ENCODE measurements around the gene AADACL4. TPM values are rescaled to one million over a fixed set of nuclear protein-coding genes. Genes with fewer than 3 reads are reported as not detected.

AADACL4 gene
- total and polyA plus RNA-seq, 10 of the 15 experiments (the other 5 are each of a cell fraction or from before 2014, with no cell fraction given) = not detected

DNA sequence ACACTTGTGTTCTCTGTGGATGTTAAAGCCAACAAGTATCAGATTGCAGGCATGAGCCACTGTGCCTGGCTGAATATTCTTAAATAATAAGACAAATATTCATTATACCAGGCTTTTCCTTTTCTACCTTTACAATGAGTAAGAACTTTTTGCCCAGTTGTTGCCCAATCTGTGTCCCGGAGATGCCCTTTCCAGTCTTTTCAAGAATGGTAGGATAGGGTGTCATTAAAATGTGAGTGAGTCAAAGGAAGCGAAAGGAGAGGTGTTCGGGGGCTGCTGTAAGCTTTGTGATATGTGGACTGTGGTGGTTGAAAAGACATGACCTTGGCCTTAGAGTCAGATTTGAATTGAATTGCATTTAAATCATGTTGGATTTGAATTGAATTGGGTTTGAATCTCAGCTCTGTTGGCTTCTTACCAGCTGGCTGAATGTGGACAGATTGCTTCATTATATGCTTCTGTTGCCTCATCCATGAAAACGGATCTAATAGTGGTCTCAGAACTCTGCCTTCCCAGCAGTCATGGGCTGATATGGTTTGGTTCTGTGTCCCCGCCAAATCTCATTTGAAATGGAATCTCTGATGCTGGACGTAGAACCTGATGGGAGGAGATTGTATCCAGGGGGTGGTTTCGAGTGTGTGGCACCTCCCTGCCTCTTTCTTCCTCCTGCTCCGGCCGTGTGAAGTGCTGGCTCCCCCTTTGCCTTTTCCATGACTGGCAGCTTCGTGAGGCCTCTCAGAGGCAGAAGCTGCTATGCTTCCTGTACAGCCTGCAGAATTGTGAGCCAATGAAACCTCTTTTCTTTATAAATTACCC is 49.3 kb downstream of the AADACL4 start:
- no peak overlapping the region for H3K9ac ChIP-seq (ENCODE audit: control insufficient read depth, insufficient read depth, low read length)
- H3K4me1 ChIP-seq (ENCODE audit: control insufficient read depth, insufficient read depth, low read length) = no peaks in the 10 kb centered on the region
- H3K9me3 ChIP-seq (replicated peaks; ENCODE audit: control insufficient read depth, insufficient read depth, low read length) = no peaks in the 10 kb centered on the region
- no peaks in the 10 kb centered on the region for H4K20me1 ChIP-seq (ENCODE audit: control insufficient read depth, insufficient read depth)
- H3K4me2 ChIP-seq (ENCODE audit: control insufficient read depth, insufficient read depth) = no peak overlapping the region
- intact Hi-C loops (cut with micrococcal nuclease; ENCODE audit: unreplicated experiment) (no loop called here), in situ Hi-C loops (cut with MboI) (no loop called here)
- DNase-seq (ENCODE audit: low read depth, low spot score) (no peak), ATAC-seq (no peak), FAIRE-seq (no peak)
- no peak overlapping the region for H2AFZ ChIP-seq (ENCODE audit: control insufficient read depth, low read depth, low read length)
- CTCF ChIA-PET = no interaction called here
- BruUV-seq (replicated peaks) = no TSS peak
- H3K79me2 ChIP-seq (ENCODE audit: control insufficient read depth, insufficient read depth, low read length) = no peaks in the 10 kb centered on the region
- POLR2A ChIA-PET = no interaction called here
- H3K27me3 ChIP-seq (replicated peaks in 1 of 2; ENCODE audit: control insufficient read depth in 2 of 2, insufficient read depth in 2 of 2, low read length in 1 of 2) = no peaks in the 10 kb centered on the region; a peak in 1 of 4 replicates
- SMC1A ChIA-PET (ENCODE audit: uncharacterized antibody, unreplicated experiment) = no interaction called here
- H3K27ac ChIP-seq (ENCODE audit: control insufficient read depth, insufficient read depth) = no peak overlapping the region
- TF ChIP-seq SMC3 (IDR thresholded peaks at IDR 0.05; ENCODE audit: borderline replicate concordance, low read length) (no peak), GABPA (IDR thresholded peaks at IDR 0.05; ENCODE audit: low read depth) (no peak), NFXL1 (IDR thresholded peaks at IDR 0.05; ENCODE audit: borderline replicate concordance) (no peak), TCF3 (IDR thresholded peaks at IDR 0.05; ENCODE audit: borderline replicate concordance, insufficient read depth, low read depth, low read length) (no peak), HCFC1 (IDR thresholded peaks at IDR 0.05; ENCODE audit: low read length) (no peak), PML (IDR thresholded peaks at IDR 0.05; ENCODE audit: low read length) (no peak), POU2F2 (IDR thresholded peaks at IDR 0.05; ENCODE audit: borderline replicate concordance, low read depth, low read length) (no peak), CHD1 (IDR thresholded peaks at IDR 0.05; ENCODE audit: low read depth, low read length) (no peak)
- TF ChIP-seq, protein P1, sequence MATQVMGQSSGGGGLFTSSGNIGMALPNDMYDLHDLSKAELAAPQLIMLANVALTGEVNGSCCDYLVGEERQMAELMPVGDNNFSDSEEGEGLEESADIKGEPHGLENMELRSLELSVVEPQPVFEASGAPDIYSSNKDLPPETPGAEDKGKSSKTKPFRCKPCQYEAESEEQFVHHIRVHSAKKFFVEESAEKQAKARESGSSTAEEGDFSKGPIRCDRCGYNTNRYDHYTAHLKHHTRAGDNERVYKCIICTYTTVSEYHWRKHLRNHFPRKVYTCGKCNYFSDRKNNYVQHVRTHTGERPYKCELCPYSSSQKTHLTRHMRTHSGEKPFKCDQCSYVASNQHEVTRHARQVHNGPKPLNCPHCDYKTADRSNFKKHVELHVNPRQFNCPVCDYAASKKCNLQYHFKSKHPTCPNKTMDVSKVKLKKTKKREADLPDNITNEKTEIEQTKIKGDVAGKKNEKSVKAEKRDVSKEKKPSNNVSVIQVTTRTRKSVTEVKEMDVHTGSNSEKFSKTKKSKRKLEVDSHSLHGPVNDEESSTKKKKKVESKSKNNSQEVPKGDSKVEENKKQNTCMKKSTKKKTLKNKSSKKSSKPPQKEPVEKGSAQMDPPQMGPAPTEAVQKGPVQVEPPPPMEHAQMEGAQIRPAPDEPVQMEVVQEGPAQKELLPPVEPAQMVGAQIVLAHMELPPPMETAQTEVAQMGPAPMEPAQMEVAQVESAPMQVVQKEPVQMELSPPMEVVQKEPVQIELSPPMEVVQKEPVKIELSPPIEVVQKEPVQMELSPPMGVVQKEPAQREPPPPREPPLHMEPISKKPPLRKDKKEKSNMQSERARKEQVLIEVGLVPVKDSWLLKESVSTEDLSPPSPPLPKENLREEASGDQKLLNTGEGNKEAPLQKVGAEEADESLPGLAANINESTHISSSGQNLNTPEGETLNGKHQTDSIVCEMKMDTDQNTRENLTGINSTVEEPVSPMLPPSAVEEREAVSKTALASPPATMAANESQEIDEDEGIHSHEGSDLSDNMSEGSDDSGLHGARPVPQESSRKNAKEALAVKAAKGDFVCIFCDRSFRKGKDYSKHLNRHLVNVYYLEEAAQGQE (IDR thresholded peaks at IDR 0.05; ENCODE audit: low read depth, low read length) = no peak
- no peak overlapping the region for H3K4me3 ChIP-seq
- RAD21 ChIA-PET (ENCODE audit: unreplicated experiment) = no interaction called here
- 19% methylated on average over 10 of the region's 10 CpGs for WGBS (ENCODE audit: insufficient coverage, insufficient replicate concordance, low lambda C conversion rate, missing lambda C conversion rate)
- H3K36me3 ChIP-seq (ENCODE audit: control insufficient read depth in 2 of 2, insufficient read depth in 2 of 2, low read length in 1 of 2) = no peaks in the 10 kb centered on the region

All from GM12878 (cell line).